Heart left ventricle (tissue), 13 donors: ENCODE measurements around the gene USP47.

ENCODE experiments used
- CTCF ChIP-seq, 12 donors: fragments of 200-600 bp; sonication (generic) in 4 of 12; IDR thresholded peaks; one replicate each; pipeline versions ENCODE4 v1.5.0 to v1.8.0; 2018 to 2022; ENCODE audit warnings: antibody characterized with exemption in 12 of 12, mild to moderate bottlenecking in 5 of 12
- POLR2A ChIP-seq, 2 donors: fragments of 450-650 bp; IDR thresholded peaks; one replicate each; pipeline ENCODE4 v1.6.1; 2017; ENCODE audit warnings: antibody characterized with exemption in 2 of 2, mild to moderate bottlenecking in 2 of 2, moderate library complexity in 2 of 2
- donor health status: ischemic (EF 13 %, LVEDD 7.1; RV severe dilation, severe dysfunction).
- donor health status: DM: no; HTN: yes; CAD: no.
- donor health status: DM: no; HTN: no; CAD: no.
- donor health status: ischemic (EF 25% LVEDD 6.9; RV normal size, moderate dysfunction).
- donor health status: ischemic (EF 25% LVEDD 5.7; RV mildly dilated, moderate dysfunction).
- donor health status: ischemic (EF 35%, LVEDD 5.7; RV mildly dilated, moderate dysfunction).
- donor health status: nonischemic (EF 11% LVEDD 7.7; RV severe dilation, severe dysfunction).
- donor health status: DM: yes; HTN: yes; CAD: no.
- donor health status: PGD.
- donor health status: ischemic (EF 29% LVEDD 5.4; RV normal size, mild dysfunction).
- donor health status: nonischemic (EF 23%, LVEDD 6.1; RV moderate dilation, normal function).

GRCh38 chr11:11844272-11844671, 2.5 kb downstream of the USP47 start:
- TF ChIP-seq CTCF (IDR thresholded peaks at IDR 0.05) (no peak), POLR2A (IDR thresholded peaks at IDR 0.05) (no peak)
